SK-N-SH (cell line): Measurements from ENCODE around the gene RNF217. TPM values are rescaled to one million over a fixed set of nuclear protein-coding genes. Genes with fewer than 3 reads are reported as not detected.

Experiments used
- CTCF ChIA-PET: fragments of 300-600, 350-600 bp; formaldehyde crosslinking; extraction: SDS; loops from one replicate; lab custom pipeline; 2021; lab: Yijun Ruan, JAX
- POLR2A ChIA-PET: fragments of 350-600 bp; sonication (Branson Sonifier 250); formaldehyde crosslinking; extraction: SDS; loops from one replicate; lab custom pipeline; 2020; ENCODE audit warnings: antibody characterized with exemption, inconsistent platforms; lab: Yijun Ruan, JAX
- DNase-seq: peaks from one replicate; pipeline ENCODE4 v3.0.0; 2012
- H2AFZ ChIP-seq: fragments of 200-600 bp; sonication (generic); 2 replicates; pipeline ENCODE4 v1.8.1; 2016; ENCODE audit warnings: antibody characterized with exemption, mild to moderate bottlenecking, low read depth
- H3F3A ChIP-seq: fragments of 200-600 bp; sonication (generic); replicated peaks from 2 replicates; pipeline ENCODE3; 2016; ENCODE audit warnings: antibody characterized with exemption, mild to moderate bottlenecking; ENCODE audit not compliant: insufficient read depth
- H3K27ac ChIP-seq, 2 experiments: fragments of 200-500 bp in 1 of 2; fragments of 200-600 bp in 1 of 2; sonication (Bioruptor generic) in 1 of 2; sonication (generic), shearing (Covaris generic) in 1 of 2; 2 replicates each; pipeline versions ENCODE4 v1.5.1 to v1.6.1; 2014 to 2016; ENCODE audit warnings: low read depth in 2 of 2, inconsistent platforms in 1 of 2, low read length in 1 of 2, mild to moderate bottlenecking in 1 of 2, mixed read lengths in 1 of 2
- H3K27me3 ChIP-seq: fragments of 200-600 bp; sonication (generic), shearing (Covaris generic); 2 replicates; pipeline ENCODE4 v1.6.1; 2016; ENCODE audit warnings: mixed run types; ENCODE audit not compliant: insufficient read depth
- H3K36me3 ChIP-seq, 2 experiments: fragments of 200-500 bp in 1 of 2; fragments of 200-600 bp in 1 of 2; sonication (Bioruptor generic) in 1 of 2; sonication (generic) in 1 of 2; replicated peaks in 1 of 2; 2 replicates each; pipeline versions ENCODE3 to v1.5.1; 2014 to 2016; ENCODE audit warnings: low read length in 1 of 2, mild to moderate bottlenecking in 1 of 2; ENCODE audit not compliant: insufficient read depth in 2 of 2, control insufficient read depth in 1 of 2
- H3K4me1 ChIP-seq, 2 experiments: fragments of 200-500 bp in 1 of 2; fragments of 200-600 bp in 1 of 2; sonication (Bioruptor generic) in 1 of 2; sonication (generic), shearing (Covaris generic) in 1 of 2; 2 replicates each; pipeline versions ENCODE4 v1.5.1 to v1.6.1; 2014 to 2016; ENCODE audit warnings: low read depth in 1 of 2, low read length in 1 of 2, mixed run types in 1 of 2; ENCODE audit not compliant: insufficient read depth in 2 of 2, control insufficient read depth in 1 of 2
- H3K4me2 ChIP-seq: fragments of 200-600 bp; sonication (generic), shearing (Covaris generic); 2 replicates; pipeline ENCODE4 v1.6.1; 2017; ENCODE audit warnings: mixed run types
- H3K4me3 ChIP-seq, 2 experiments: fragments of 200-500 bp in 1 of 2; fragments of 200-600 bp in 1 of 2; sonication (Bioruptor generic) in 1 of 2; sonication (generic), shearing (Covaris generic) in 1 of 2; 2 replicates each; pipeline versions ENCODE4 v1.5.1 to v1.8.1; 2014 to 2016; ENCODE audit warnings: low read depth in 2 of 2, inconsistent platforms in 1 of 2, low read length in 1 of 2, mild to moderate bottlenecking in 1 of 2, mixed read lengths in 1 of 2, moderate library complexity in 1 of 2
- H3K79me2 ChIP-seq: fragments of 200-600 bp; sonication (generic); 2 replicates; pipeline ENCODE4 v1.8.1; 2017; ENCODE audit warnings: mild to moderate bottlenecking; ENCODE audit not compliant: insufficient read depth
- H3K9ac ChIP-seq: fragments of 200-600 bp; sonication (generic); 2 replicates; pipeline ENCODE4 v1.6.1; 2017; ENCODE audit warnings: mixed run types
- H3K9me2 ChIP-seq: fragments of 200-600 bp; sonication (generic); 2 replicates; pipeline ENCODE4 v1.6.1; 2017; ENCODE audit warnings: mixed run types
- H3K9me3 ChIP-seq: fragments of 200-600 bp; sonication (generic); 2 replicates; pipeline ENCODE4 v1.6.1; 2017; ENCODE audit warnings: mixed run types, mild to moderate bottlenecking, moderate library complexity
- H4K20me1 ChIP-seq: fragments of 200-600 bp; sonication (generic); 2 replicates; pipeline ENCODE4 v1.6.1; 2017; ENCODE audit warnings: mild to moderate bottlenecking, mixed run types; ENCODE audit not compliant: insufficient read depth
- CHD2 ChIP-seq: fragments of 150-350 bp; IDR thresholded peaks from 2 replicates; pipeline ENCODE4 v1.6.1; 2018; ENCODE audit warnings: low read length; ENCODE audit not compliant: partially characterized antibody
- EP300 ChIP-seq, 2 experiments: IDR thresholded peaks; 2 replicates each; pipeline versions ENCODE4 v1.4.0 to v1.6.1; 2012; ENCODE audit warnings: borderline replicate concordance in 1 of 2, low read depth in 1 of 2, low read length in 1 of 2
- FOXJ3 ChIP-seq: sonication (generic); formaldehyde crosslinking; IDR thresholded peaks from 2 replicates; pipeline ENCODE4 v1.5.1; 2020; ENCODE audit warnings: mild to moderate bottlenecking, missing genetic modification reagents
- FOXM1 ChIP-seq: IDR thresholded peaks from 2 replicates; pipeline ENCODE4 v1.4.0; 2012; ENCODE audit warnings: low read depth, mild to moderate bottlenecking
- GABPA ChIP-seq: IDR thresholded peaks from 2 replicates; pipeline ENCODE4 v1.4.0; 2012; ENCODE audit warnings: low read depth, mild to moderate bottlenecking
- GATA2 ChIP-seq: sonication (generic); formaldehyde crosslinking; IDR thresholded peaks from 2 replicates; pipeline ENCODE4 v1.5.0; 2020; ENCODE audit warnings: mild to moderate bottlenecking, missing genetic modification reagents
- IRF3 ChIP-seq: fragments of 150-350 bp; IDR thresholded peaks from 2 replicates; pipeline ENCODE4 v1.6.1; 2016; ENCODE audit warnings: mild to moderate bottlenecking, low read depth, low read length
- MEF2A ChIP-seq: IDR thresholded peaks from 2 replicates; pipeline ENCODE4 v1.4.0; 2012; ENCODE audit warnings: low read depth, borderline replicate concordance
- POLR2AphosphoS5 ChIP-seq: IDR thresholded peaks from 2 replicates; pipeline ENCODE4 v1.6.1; 2012; ENCODE audit warnings: low read depth, low read length
- RAD21 ChIP-seq: IDR thresholded peaks from 2 replicates; pipeline ENCODE4 v1.6.1; 2012; ENCODE audit warnings: mild to moderate bottlenecking, low read length
- REST ChIP-seq: IDR thresholded peaks from 2 replicates; pipeline ENCODE4 v1.6.1; 2012; ENCODE audit warnings: mild to moderate bottlenecking, low read depth, low read length, moderate library complexity
- RFX5 ChIP-seq: IDR thresholded peaks from 2 replicates; pipeline ENCODE4 v1.6.1; 2012; ENCODE audit warnings: mild to moderate bottlenecking, improper control_type of control experiment, low read length
- RXRA ChIP-seq: IDR thresholded peaks from 2 replicates; pipeline ENCODE4 v1.4.0; 2012; ENCODE audit warnings: low read depth, mild to moderate bottlenecking, borderline replicate concordance
- SMC3 ChIP-seq: IDR thresholded peaks from 2 replicates; pipeline ENCODE4 v1.6.1; 2012; ENCODE audit warnings: low read depth, low read length, improper control_type of control experiment
- TAF1 ChIP-seq: IDR thresholded peaks from 2 replicates; pipeline ENCODE4 v1.6.1; 2012; ENCODE audit warnings: low read depth, mild to moderate bottlenecking, low read length, moderate library complexity, borderline replicate concordance
- TCF12 ChIP-seq: IDR thresholded peaks from 2 replicates; pipeline ENCODE4 v1.4.0; 2012
- USF1 ChIP-seq: IDR thresholded peaks from 2 replicates; pipeline ENCODE4 v1.4.0; 2012; ENCODE audit warnings: low read depth, borderline replicate concordance
- ZBTB33 ChIP-seq: IDR thresholded peaks from 2 replicates; pipeline ENCODE4 v1.4.0; 2012; ENCODE audit warnings: low read depth, borderline replicate concordance
- WGBS: methylation state at CpG from one replicate; pipeline ENCODE4 v1.1.6; 2017; ENCODE audit warnings: low lambda C conversion rate; 5-methylcytosine and 5-hydroxymethylcytosine counted together
- polyA plus RNA-seq, 3 experiments: library from polyadenylated mRNA; depleted of rRNA; stranded (reverse); fragments of >200 nt; gene quantifications; 2 replicates each; pipeline ENCODE4 v1.2.3, GENCODE V29; 2012

The RNF217 gene
- polyA plus RNA-seq, 1 of the 3 experiments (the other 2 are of a cell fraction), result 0.28 TPM

- Histone ChIP-seq H3K9me3 (no peaks in the 10 kb centered on the region), H2AFZ (no peak overlapping the region), H3K9me2 (no peaks in the 10 kb centered on the region), H3K9ac (no peak overlapping the region), H3K36me3 (no peaks in the 10 kb centered on the region), H3K79me2 (no peaks in the 10 kb centered on the region), H3K4me3 (no peak overlapping the region), H3K4me1 (no peaks in the 10 kb centered on the region), H3K27me3 (no peaks in the 10 kb centered on the region), H3K4me2 (no peak overlapping the region), H3K27ac (no peak overlapping the region), H4K20me1 (no peaks in the 10 kb centered on the region), H3F3A (no peaks in the 10 kb centered on the region)
- WGBS, result 15% methylated on average over 3 of the region's 3 CpGs
- ChIA-PET CTCF (no interaction called here), POLR2A (no interaction called here)
- TF ChIP-seq TCF12 (no peak), FOXJ3 (CRISPR knock-in tag) (no peak), POLR2AphosphoS5 (no peak), SMC3 (no peak), EP300 (IDR thresholded peaks at IDR 0.05; ENCODE audit: borderline replicate concordance in 1 of 2, low read depth in 1 of 2, low read length in 1 of 2) (no peak), RFX5 (no peak), MEF2A (no peak), FOXM1 (no peak), REST (no peak), RXRA (no peak), CHD2 (no peak), RAD21 (no peak), IRF3 (no peak), GATA2 (CRISPR knock-in tag) (no peak), ZBTB33 (no peak), TAF1 (no peak), GABPA (no peak), USF1 (no peak)
- DNase-seq, result no peak
These were observed 81.8 kb downstream of the RNF217 start for GRCh38 chr6:125044066-125044465.
